Endothelial cell of umbilical vein (primary cell): ENCODE data around the gene CAPN14.

Source experiments
- EZH2 ChIP-seq: IDR thresholded peaks from 2 replicates; pipeline ENCODE4 v1.6.1; 2012; ENCODE audit warnings: borderline replicate concordance, low read depth, mild to moderate bottlenecking, moderate library complexity, low read length, inconsistent platforms; ENCODE audit not compliant: severe bottlenecking
- POLR2A ChIP-seq: IDR thresholded peaks from 2 replicates; pipeline ENCODE4 v1.6.1; 2012; ENCODE audit warnings: low read depth, mild to moderate bottlenecking, control low read depth, low read length
- POLR2AphosphoS5 ChIP-seq: IDR thresholded peaks from 2 replicates; pipeline ENCODE4 v1.6.1; 2012; ENCODE audit warnings: low read depth, mild to moderate bottlenecking, control low read depth, low read length, moderate library complexity; ENCODE audit not compliant: insufficient read depth

GRCh38 chr2:31142110-31142509 lies 75.2 kb downstream of the CAPN14 start:
- no peak for TF ChIP-seq POLR2AphosphoS5
- TF ChIP-seq POLR2A, result no peak
- TF ChIP-seq EZH2, result no peak
